ENCODE results near the gene PTGER2. TPM values are rescaled to one million over a fixed set of nuclear protein-coding genes. Genes with fewer than 3 reads are reported as not detected.
A peak's percentile ranks its signal among the peaks of the same experiment; 100 is the strongest.

The PTGER2 gene
- total and polyA plus RNA-seq, 2 of the 13 experiments (the other 11 are each of a cell fraction or from before 2014, with no cell fraction given), result not detected

DNA sequence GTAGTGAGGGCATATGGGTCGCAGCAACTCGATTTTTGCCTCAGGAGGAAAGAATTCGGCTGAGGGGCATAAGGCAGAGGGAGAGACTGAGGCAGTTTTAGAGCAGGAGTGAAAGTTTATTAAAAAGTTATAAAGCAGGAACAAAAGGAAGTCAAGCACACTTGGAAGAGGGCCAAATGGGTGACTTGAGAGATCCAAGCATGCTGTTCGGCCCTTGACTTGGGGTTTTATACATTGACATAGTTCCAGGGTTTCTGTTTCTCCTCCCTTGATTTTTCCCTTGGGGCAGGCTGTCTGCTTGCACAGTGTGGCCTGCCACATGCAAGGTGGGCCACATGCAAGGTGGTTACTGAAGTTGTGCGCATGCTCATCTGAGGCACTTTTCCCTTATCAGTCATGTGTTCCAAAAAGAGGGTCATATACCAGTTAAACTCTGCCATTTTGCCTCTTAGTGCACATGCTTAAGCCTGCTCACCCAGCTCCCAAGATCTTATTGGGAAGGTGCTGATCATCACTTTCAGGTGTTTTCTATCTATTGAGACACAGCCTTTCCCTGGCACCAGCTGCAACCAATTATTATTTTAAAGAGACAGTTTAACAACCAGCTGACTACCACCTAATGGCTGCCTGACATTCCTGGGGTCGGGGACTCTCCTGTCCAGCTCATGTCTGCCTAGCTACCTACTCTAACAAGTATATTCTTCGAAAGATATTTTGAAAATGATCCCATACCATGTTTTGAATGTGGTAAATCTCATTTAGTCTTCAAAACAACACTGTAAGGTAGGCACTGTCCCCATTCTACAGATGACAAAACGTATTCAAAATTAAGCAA, 19.9 kb downstream of the PTGER2 start:
- Histone ChIP-seq H3K4me1 (ENCODE audit: insufficient read depth, low read length) (no peaks in the 10 kb centered on the region), H3K36me3 (replicated peaks in 1 of 2; ENCODE audit: control insufficient read depth in 1 of 2, insufficient read depth in 2 of 2, low read length in 2 of 2) (no peaks in the 10 kb centered on the region), H3K27ac (ENCODE audit: extremely low read length, insufficient read depth, low read length) (no peak overlapping the region), H4K20me1 (ENCODE audit: insufficient read depth, low read length) (no peaks in the 10 kb centered on the region), H3K27me3 (ENCODE audit: control insufficient read depth in 1 of 2, insufficient read depth in 2 of 2, low read length in 2 of 2) (no peaks in the 10 kb centered on the region; a peak in 1 of 5 replicates), H3K4me2 (ENCODE audit: low read depth, low read length) (no peak overlapping the region), H3K4me3 (replicated peaks in 1 of 3; ENCODE audit: insufficient read depth in 1 of 3, low read depth in 2 of 3, low read length in 3 of 3) (no peak overlapping the region), H3K9ac (ENCODE audit: insufficient read depth, low read depth, low read length) (no peak overlapping the region), H2AFZ (ENCODE audit: low read length) (no peak overlapping the region), H3K9me3 (ENCODE audit: low read length) (no peaks in the 10 kb centered on the region), H3K79me2 (ENCODE audit: insufficient read depth, low read length) (no peaks in the 10 kb centered on the region)
- DNase-seq (ENCODE audit: low spot score), result no peak
- WGBS (ENCODE audit: low lambda C conversion rate), result 15% methylated on average over 8 of the region's 8 CpGs
- in situ Hi-C loops (cut with HindIII; ENCODE audit: extremely low pct_ligation_motif_present, low pct_unique_long_range_greater_than_20kb), result no loop called here
- TF ChIP-seq ZEB1 (IDR thresholded peaks at IDR 0.05; ENCODE audit: insufficient replicate concordance, low read depth), result no peak
- TF ChIP-seq, protein P1, sequence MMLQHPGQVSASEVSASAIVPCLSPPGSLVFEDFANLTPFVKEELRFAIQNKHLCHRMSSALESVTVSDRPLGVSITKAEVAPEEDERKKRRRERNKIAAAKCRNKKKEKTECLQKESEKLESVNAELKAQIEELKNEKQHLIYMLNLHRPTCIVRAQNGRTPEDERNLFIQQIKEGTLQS (CRISPR knock-in tag; IDR thresholded peaks at IDR 0.05), result no peak
- no peak for TF ChIP-seq SRSF1 (optimal IDR thresholded peaks at IDR 0.05; ENCODE audit: low read depth, low read length)
- TF ChIP-seq ZNF775 (CRISPR knock-in tag; IDR thresholded peaks at IDR 0.05; ENCODE audit: borderline replicate concordance), result no peak
- peak; percentile 59 for TF ChIP-seq CEBPB (IDR thresholded peaks at IDR 0.05; ENCODE audit: borderline replicate concordance, low read depth, low read length)
- TF ChIP-seq ZFP62 (CRISPR knock-in tag; IDR thresholded peaks at IDR 0.05), result no peak
- CTCF ChIA-PET (ENCODE audit: low intra/inter-chr PET ratio, low total read pairs), result no interaction called here
- intact Hi-C loops (cut with micrococcal nuclease; ENCODE audit: unreplicated experiment), result no loop called here
- ATAC-seq, result no peak
- POLR2A ChIA-PET, result no interaction called here
- BruUV-seq (replicated peaks), result no TSS peak
- FAIRE-seq, result no peak

DNA sequence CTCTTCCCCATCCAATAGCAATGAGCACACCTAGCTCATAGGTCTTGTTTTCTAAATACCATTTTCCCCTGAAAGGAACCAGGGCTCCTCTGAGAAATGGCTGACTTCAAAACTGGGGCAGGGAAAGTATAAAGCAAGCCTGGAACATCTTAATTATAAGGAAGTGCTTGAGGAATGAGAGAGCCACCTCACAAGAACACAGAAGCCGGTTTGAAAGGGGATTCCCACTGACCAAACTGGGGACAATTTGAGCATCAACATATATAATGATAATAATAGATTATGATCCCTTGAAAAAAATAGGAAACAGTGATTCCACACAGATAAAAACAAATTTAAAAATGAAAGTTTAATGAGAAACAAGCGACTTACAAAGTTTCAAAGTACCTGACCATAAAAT, 22.1 kb downstream of the PTGER2 start:
- FAIRE-seq, result no peak
- ATAC-seq, result no peak
- Histone ChIP-seq H3K4me2 (ENCODE audit: low read depth, low read length) (no peak overlapping the region), H3K4me3 (replicated peaks in 1 of 3; ENCODE audit: insufficient read depth in 1 of 3, low read depth in 2 of 3, low read length in 3 of 3) (no peak overlapping the region), H4K20me1 (ENCODE audit: insufficient read depth, low read length) (no peaks in the 10 kb centered on the region), H3K27ac (ENCODE audit: extremely low read length, insufficient read depth, low read length) (no peak overlapping the region), H3K9me3 (ENCODE audit: low read length) (no peaks in the 10 kb centered on the region), H2AFZ (ENCODE audit: low read length) (no peak overlapping the region), H3K27me3 (ENCODE audit: control insufficient read depth in 1 of 2, insufficient read depth in 2 of 2, low read length in 2 of 2) (no peaks in the 10 kb centered on the region; a peak in 1 of 5 replicates), H3K79me2 (ENCODE audit: insufficient read depth, low read length) (no peaks in the 10 kb centered on the region), H3K9ac (ENCODE audit: insufficient read depth, low read depth, low read length) (no peak overlapping the region), H3K36me3 (replicated peaks in 1 of 2; ENCODE audit: control insufficient read depth in 1 of 2, insufficient read depth in 2 of 2, low read length in 2 of 2) (no peaks in the 10 kb centered on the region), H3K4me1 (ENCODE audit: insufficient read depth, low read length) (no peaks in the 10 kb centered on the region)
- intact Hi-C loops (cut with micrococcal nuclease; ENCODE audit: unreplicated experiment), result no loop called here
- no peak for DNase-seq (ENCODE audit: low spot score)
- in situ Hi-C loops (cut with HindIII; ENCODE audit: extremely low pct_ligation_motif_present, low pct_unique_long_range_greater_than_20kb), result no loop called here
- no TSS peak for BruUV-seq (replicated peaks)
- CTCF ChIA-PET (ENCODE audit: low intra/inter-chr PET ratio, low total read pairs), result no interaction called here
- POLR2A ChIA-PET, result no interaction called here
- no peak for TF ChIP-seq FOXA3 (CRISPR knock-in tag; IDR thresholded peaks at IDR 0.05)
- no peak for TF ChIP-seq PRPF4 (IDR thresholded peaks at IDR 0.05; ENCODE audit: low read depth, low read length, poor library complexity, severe bottlenecking)
- WGBS (ENCODE audit: low lambda C conversion rate), result 0% methylated on average over 2 of the region's 2 CpGs
